ENCODE measurements around the gene ARPC5L. TPM values are rescaled to one million over a fixed set of nuclear protein-coding genes. Genes with fewer than 3 reads are reported as not detected.

Gene ARPC5L
- total RNA-seq, 6 experiments from 2014 or later = 39.0 to 55.9 (median 44.7) TPM

DNA sequence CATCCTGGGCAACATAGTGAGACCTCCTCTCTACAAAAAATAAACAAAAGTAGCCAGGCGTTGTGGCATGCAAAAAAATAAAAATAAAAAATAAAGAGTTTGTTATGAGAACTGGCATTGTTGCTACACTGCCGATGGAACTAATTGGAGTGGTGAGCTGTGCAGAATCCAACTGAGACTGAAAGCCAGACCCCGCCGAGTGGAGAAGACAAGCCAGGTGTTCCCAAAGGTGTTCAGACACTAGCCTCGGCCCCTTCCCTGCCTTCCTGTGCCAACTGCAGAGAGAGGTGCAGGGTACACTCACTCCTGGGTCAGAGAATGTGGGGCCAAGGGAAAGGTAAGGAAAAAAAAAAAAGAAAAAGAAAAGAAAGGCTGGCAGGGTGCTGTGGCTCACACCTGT, 46.3 kb upstream of the ARPC5L start:
- no peaks in the 10 kb centered on the region for H3K36me3 Mint-ChIP-seq (ENCODE audit: low read depth)
- H3K27ac Mint-ChIP-seq = no peak overlapping the region
- H3K27me3 Mint-ChIP-seq (ENCODE audit: insufficient read depth) = peaks cover 6% of the 10 kb centered on the region
- H3K4me3 Mint-ChIP-seq = no peak overlapping the region
- no peaks in the 10 kb centered on the region for H3K9me3 Mint-ChIP-seq
- DNase-seq = no peak
- H3K4me1 Mint-ChIP-seq (ENCODE audit: low read depth) = peaks cover 57% of the 10 kb centered on the region
- no peak for TF ChIP-seq CTCF (IDR thresholded peaks at IDR 0.05)

DNA sequence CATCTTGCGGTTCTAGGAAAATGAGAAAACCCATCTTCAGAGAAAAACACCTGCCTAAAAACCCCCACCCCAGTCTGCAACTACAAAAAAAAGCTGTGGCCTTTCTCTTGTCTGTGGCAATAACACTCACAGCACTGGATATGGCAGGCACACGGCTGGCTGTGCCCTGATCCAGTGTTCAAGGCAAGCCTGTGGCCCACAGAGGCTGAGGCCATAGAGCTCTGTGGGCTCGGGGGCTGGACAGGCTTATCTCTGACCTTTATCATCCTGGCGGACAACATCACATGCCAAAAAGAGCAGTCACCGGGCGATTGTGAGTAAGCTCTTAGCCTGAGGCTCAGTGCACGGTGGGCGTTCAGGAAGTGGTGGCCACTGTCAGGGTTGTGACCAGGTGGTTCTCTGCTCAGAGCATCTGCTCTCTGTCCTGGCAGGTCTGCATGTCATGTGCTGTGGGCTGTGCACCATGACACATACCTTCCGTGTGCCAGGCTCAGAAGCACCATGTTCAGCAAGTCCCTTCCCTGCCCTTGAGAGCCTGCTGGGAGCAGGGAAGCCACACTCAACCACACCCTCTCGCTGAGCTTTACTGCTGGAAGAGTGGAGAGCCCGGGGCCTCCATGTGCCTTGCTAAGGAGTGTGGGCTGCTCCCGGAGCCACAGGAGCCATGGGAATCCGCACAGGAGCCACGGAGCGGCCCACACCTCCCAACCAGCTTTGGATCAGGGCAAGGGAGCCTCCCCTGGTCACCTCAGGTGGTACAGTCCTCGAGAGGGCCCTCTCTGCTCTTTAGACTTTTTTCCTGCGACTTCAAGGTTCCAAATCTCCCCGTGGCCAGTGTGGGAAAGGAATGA, 43.3 kb upstream of the ARPC5L start:
- peak; percentile 57 for DNase-seq
- Mint-ChIP-seq H3K4me1 (ENCODE audit: low read depth) (peaks cover 32% of the 10 kb centered on the region), H3K9me3 (no peaks in the 10 kb centered on the region), H3K36me3 (ENCODE audit: low read depth) (no peaks in the 10 kb centered on the region), H3K27me3 (ENCODE audit: insufficient read depth) (peaks cover 9% of the 10 kb centered on the region), H3K27ac (no peak overlapping the region; the same call in 1 of the 2 replicates), H3K4me3 (peak overlapping the region; percentile 41; the same call in 1 of the 2 replicates)
- TF ChIP-seq CTCF (IDR thresholded peaks at IDR 0.05) = 0 out of 2 replicates have a peak, but pooled peaks have one; percentile 13

DNA sequence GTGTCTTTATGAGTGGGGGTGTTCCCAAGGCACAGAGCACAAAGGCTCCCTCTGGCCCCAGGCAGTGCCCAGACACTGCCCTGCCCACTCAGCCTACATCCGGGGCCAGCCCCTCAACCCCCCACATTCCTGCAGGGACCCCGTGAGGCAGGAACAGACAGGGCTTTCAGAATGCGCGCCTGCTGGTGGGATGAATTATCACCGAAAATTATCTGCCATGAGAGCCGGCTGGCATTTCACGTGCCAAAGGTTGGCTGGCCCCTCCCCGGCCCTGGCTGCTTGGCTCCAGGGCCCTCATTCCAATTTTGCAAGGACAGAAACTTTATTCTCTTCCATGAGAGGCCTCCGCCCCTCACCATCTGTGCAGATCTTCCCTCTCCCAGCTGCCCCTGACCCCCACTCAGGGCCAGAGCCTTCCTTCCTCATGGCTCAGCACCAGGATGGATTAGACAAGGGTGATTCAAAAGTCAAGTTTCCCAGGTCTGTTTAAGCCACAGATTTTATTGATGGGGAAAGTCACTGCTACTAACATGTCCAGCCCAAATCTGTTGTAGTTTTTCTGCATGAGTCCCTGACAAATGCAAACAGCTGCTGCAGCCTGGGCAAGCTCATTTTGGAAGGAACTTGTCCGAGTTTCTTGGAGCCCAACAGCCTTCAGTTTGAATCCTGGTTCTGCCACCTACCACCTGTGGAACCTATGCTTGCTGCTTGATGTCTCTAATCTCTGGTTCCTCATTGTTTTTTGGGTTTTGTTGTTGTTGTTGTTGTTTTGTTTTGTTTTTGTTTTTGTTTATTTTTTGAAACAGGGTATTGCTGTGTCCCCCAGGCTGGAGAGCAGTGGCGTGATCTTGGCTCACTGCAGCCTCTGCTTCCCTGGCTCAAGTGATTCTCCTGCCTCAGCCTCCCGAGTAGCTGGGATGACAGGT, 41.0 kb upstream of the ARPC5L start:
- H3K4me3 Mint-ChIP-seq = no peak overlapping the region
- H3K36me3 Mint-ChIP-seq (ENCODE audit: low read depth) = no peaks in the 10 kb centered on the region
- peaks cover 3% of the 10 kb centered on the region; the same call in 1 of the 2 replicates for H3K27me3 Mint-ChIP-seq (ENCODE audit: insufficient read depth)
- H3K27ac Mint-ChIP-seq = no peak overlapping the region
- H3K4me1 Mint-ChIP-seq (ENCODE audit: low read depth) = peaks cover 27% of the 10 kb centered on the region
- no peaks in the 10 kb centered on the region for H3K9me3 Mint-ChIP-seq
- no peak for DNase-seq
- TF ChIP-seq CTCF (IDR thresholded peaks at IDR 0.05) = no peak

GRCh38 chr9:124828489-124829333, 33.2 kb upstream of the ARPC5L start:
- no peak overlapping the region; the same call in 1 of the 2 replicates for H3K27ac Mint-ChIP-seq
- TF ChIP-seq CTCF (IDR thresholded peaks at IDR 0.05) = no peak
- DNase-seq = no peak
- peaks cover 6% of the 10 kb centered on the region for H3K9me3 Mint-ChIP-seq
- no peaks in the 10 kb centered on the region; the same call in none of the 2 replicates for H3K27me3 Mint-ChIP-seq (ENCODE audit: insufficient read depth)
- H3K36me3 Mint-ChIP-seq (ENCODE audit: low read depth) = peaks cover 5% of the 10 kb centered on the region; the same call in 1 of the 2 replicates
- no peak overlapping the region for H3K4me3 Mint-ChIP-seq
- peaks cover 7% of the 10 kb centered on the region; the same call in 1 of the 2 replicates for H3K4me1 Mint-ChIP-seq (ENCODE audit: low read depth)

DNA sequence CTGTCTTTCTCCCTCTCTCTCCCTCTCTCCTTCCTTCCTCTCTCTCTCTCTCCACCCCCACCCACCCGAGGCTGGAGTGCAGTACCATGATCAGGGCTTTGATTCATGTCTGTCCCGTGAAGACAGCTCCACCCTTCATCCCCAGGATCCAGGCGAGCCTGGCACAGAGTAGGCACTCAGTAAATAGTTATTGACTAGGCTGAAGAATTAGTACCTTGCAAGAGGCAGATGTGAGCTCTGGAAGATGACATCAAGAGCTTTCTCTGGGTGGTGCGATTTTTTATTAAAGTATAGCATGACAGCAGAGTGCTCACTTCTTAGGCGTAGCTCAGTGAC, 32.6 kb upstream of the ARPC5L start:
- DNase-seq = no peak
- Mint-ChIP-seq H3K4me1 (ENCODE audit: low read depth) (peaks cover 11% of the 10 kb centered on the region), H3K36me3 (ENCODE audit: low read depth) (peaks cover 5% of the 10 kb centered on the region; the same call in 1 of the 2 replicates), H3K4me3 (no peak overlapping the region), H3K27me3 (ENCODE audit: insufficient read depth) (no peaks in the 10 kb centered on the region; the same call in none of the 2 replicates), H3K27ac (no peak overlapping the region), H3K9me3 (peaks cover 6% of the 10 kb centered on the region)
- TF ChIP-seq CTCF (IDR thresholded peaks at IDR 0.05) = no peak
